ENCODE data around the gene SEC14L3.
A peak's percentile ranks its signal among the peaks of the same experiment; 100 is the strongest.

SEC14L3 gene

GRCh38 chr22:30490399-30490798, 18.6 kb upstream of the SEC14L3 start:
- in situ Hi-C loops (cut with MboI; ENCODE audit: low sequenced_read_pairs, unreplicated experiment) = no loop called here
- DNase-seq (ENCODE audit: low spot score) = no peak

GRCh38 chr22:30488121-30488520, 16.3 kb upstream of the SEC14L3 start:
- in situ Hi-C loops (cut with MboI; ENCODE audit: low sequenced_read_pairs, unreplicated experiment) = loop anchor here (10.0 kb wide), 1 partner anchor 93 kb away; the partner anchor contains the start of gene SEC14L2
- TF ChIP-seq, protein P1, sequence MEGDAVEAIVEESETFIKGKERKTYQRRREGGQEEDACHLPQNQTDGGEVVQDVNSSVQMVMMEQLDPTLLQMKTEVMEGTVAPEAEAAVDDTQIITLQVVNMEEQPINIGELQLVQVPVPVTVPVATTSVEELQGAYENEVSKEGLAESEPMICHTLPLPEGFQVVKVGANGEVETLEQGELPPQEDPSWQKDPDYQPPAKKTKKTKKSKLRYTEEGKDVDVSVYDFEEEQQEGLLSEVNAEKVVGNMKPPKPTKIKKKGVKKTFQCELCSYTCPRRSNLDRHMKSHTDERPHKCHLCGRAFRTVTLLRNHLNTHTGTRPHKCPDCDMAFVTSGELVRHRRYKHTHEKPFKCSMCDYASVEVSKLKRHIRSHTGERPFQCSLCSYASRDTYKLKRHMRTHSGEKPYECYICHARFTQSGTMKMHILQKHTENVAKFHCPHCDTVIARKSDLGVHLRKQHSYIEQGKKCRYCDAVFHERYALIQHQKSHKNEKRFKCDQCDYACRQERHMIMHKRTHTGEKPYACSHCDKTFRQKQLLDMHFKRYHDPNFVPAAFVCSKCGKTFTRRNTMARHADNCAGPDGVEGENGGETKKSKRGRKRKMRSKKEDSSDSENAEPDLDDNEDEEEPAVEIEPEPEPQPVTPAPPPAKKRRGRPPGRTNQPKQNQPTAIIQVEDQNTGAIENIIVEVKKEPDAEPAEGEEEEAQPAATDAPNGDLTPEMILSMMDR (IDR thresholded peaks at IDR 0.05; ENCODE audit: borderline replicate concordance, control extremely low read depth, extremely low read depth, insufficient read depth, missing control alignments) = no peak
- DNase-seq (ENCODE audit: low spot score) = no peak

More at GRCh38 chr22:30490399-30490798, 18.6 kb upstream of the SEC14L3 start:
- TF ChIP-seq, protein P1 (IDR thresholded peaks at IDR 0.05; ENCODE audit: borderline replicate concordance, control extremely low read depth, extremely low read depth, insufficient read depth, missing control alignments) = no peak

- no peak for DNase-seq (ENCODE audit: low spot score)
- TF ChIP-seq, protein P1 (IDR thresholded peaks at IDR 0.05; ENCODE audit: borderline replicate concordance, control extremely low read depth, extremely low read depth, insufficient read depth, missing control alignments) = no peak
- in situ Hi-C loops (cut with MboI; ENCODE audit: low sequenced_read_pairs, unreplicated experiment) = loop anchor here (10.0 kb wide), 1 partner anchor 92 kb away; the partner anchor contains the start of gene SEC14L2
These were observed 14.9 kb upstream of the SEC14L3 start for GRCh38 chr22:30486661-30487115.

- TF ChIP-seq, protein P1 (IDR thresholded peaks at IDR 0.05; ENCODE audit: borderline replicate concordance, control extremely low read depth, extremely low read depth, insufficient read depth, missing control alignments) = no peak
- no peak for DNase-seq (ENCODE audit: low spot score)
- in situ Hi-C loops (cut with MboI; ENCODE audit: low sequenced_read_pairs, unreplicated experiment) = loop anchor here (10.0 kb wide), 1 partner anchor 91 kb away; the partner anchor contains the start of gene SEC14L2
These were observed 14.3 kb upstream of the SEC14L3 start for GRCh38 chr22:30486118-30486517.

- TF ChIP-seq, protein P1 (IDR thresholded peaks at IDR 0.05; ENCODE audit: borderline replicate concordance, control extremely low read depth, extremely low read depth, insufficient read depth, missing control alignments) = peak; percentile 88
- in situ Hi-C loops (cut with MboI; ENCODE audit: low sequenced_read_pairs, unreplicated experiment) = loop anchor here (10.0 kb wide), 1 partner anchor 91 kb away; the partner anchor contains the start of gene SEC14L2
- DNase-seq (ENCODE audit: low spot score) = peak; percentile 96
These were observed 13.7 kb upstream of the SEC14L3 start for GRCh38 chr22:30485362-30485988.

DNA sequence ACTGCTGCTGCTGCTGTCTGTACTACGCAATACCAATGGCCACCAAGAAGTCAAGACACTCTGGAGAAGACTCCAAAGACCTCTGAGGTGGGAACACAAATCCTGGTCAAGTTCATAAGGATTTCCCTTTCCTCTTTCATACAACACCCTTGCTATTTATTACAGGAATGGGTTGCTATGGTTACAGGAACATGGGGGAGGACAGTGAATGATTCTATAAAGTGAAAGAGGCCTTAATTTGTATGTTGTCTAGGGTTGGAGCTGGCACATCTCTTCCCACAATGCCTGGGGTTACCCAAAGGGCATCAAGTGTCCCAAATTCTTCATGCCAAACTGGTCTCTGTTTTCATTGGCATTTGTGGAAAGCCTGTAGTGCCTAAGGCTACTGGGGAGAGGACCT, 11.4 kb upstream of the SEC14L3 start:
- DNase-seq (ENCODE audit: low spot score) = no peak
- in situ Hi-C loops (cut with MboI; ENCODE audit: low sequenced_read_pairs, unreplicated experiment) = loop anchor here (10.0 kb wide), 1 partner anchor 88 kb away; the partner anchor contains the start of gene SEC14L2
- TF ChIP-seq, protein P1 (IDR thresholded peaks at IDR 0.05; ENCODE audit: borderline replicate concordance, control extremely low read depth, extremely low read depth, insufficient read depth, missing control alignments) = no peak
